GM23338 (cell line): Measurements from ENCODE around the gene RRAS2. TPM values are rescaled to one million over a fixed set of nuclear protein-coding genes. Genes with fewer than 3 reads are reported as not detected.

Source experiments
- ATAC-seq: fragments of 200-7000 bp; cut with Tn5 transposase; 3 replicates; pipeline ENCODE4 v1.9.1; 2020
- DNase-seq: peaks from one replicate; pipeline ENCODE4 v3.0.0-alpha.2; 2015; ENCODE audit warnings: low spot score
- H2AFZ ChIP-seq: fragments of 200-600 bp; sonication (generic); 2 replicates; pipeline ENCODE4 v1.8.0; 2016; ENCODE audit warnings: antibody characterized with exemption, mild to moderate bottlenecking, moderate library complexity
- H3F3A ChIP-seq: fragments of 200-600 bp; sonication (generic); replicated peaks from 2 replicates; pipeline ENCODE4 v1.8.0; 2017; ENCODE audit warnings: antibody characterized with exemption, mixed run types, low read depth
- H3K27ac ChIP-seq: fragments of 200-600 bp; sonication (generic); 2 replicates; pipeline ENCODE4 v1.6.1; 2016; ENCODE audit warnings: low read depth
- H3K27me3 ChIP-seq: fragments of 200-600 bp; sonication (generic); 2 replicates; pipeline ENCODE4 v1.8.0; 2016; ENCODE audit warnings: mild to moderate bottlenecking, mixed run types, moderate library complexity; ENCODE audit not compliant: insufficient read depth
- H3K36me3 ChIP-seq: fragments of 200-600 bp; sonication (generic); 2 replicates; pipeline ENCODE4 v1.8.0; 2016; ENCODE audit warnings: mild to moderate bottlenecking; ENCODE audit not compliant: insufficient read depth
- H3K4me1 ChIP-seq: fragments of 200-600 bp; sonication (generic); 2 replicates; pipeline ENCODE4 v1.8.0; 2016; ENCODE audit warnings: mild to moderate bottlenecking, moderate library complexity; ENCODE audit not compliant: insufficient read depth
- H3K4me2 ChIP-seq: fragments of 200-600 bp; sonication (generic); 2 replicates; pipeline ENCODE4 v1.7.1; 2017; ENCODE audit warnings: mixed run types
- H3K4me3 ChIP-seq: fragments of 200-600 bp; sonication (generic); 2 replicates; pipeline ENCODE4 v1.6.1; 2016; ENCODE audit warnings: mixed run types
- H3K79me2 ChIP-seq: fragments of 200-600 bp; sonication (generic); replicated peaks from 2 replicates; pipeline ENCODE4 v1.8.0; 2017; ENCODE audit warnings: mild to moderate bottlenecking; ENCODE audit not compliant: insufficient read depth
- H3K9me2 ChIP-seq: fragments of 200-600 bp; sonication (generic); 2 replicates; pipeline ENCODE4 v1.8.0; 2017; ENCODE audit not compliant: insufficient read depth
- H4K20me1 ChIP-seq: fragments of 200-600 bp; sonication (generic); replicated peaks from 2 replicates; pipeline ENCODE4 v1.8.0; 2017; ENCODE audit warnings: mild to moderate bottlenecking; ENCODE audit not compliant: insufficient read depth
- H3K27ac Mint-ChIP-seq: 2 replicates; pipeline ENCODE4 v1.8.0; 2020; ENCODE audit warnings: inconsistent platforms, mild to moderate bottlenecking, moderate library complexity, mixed read lengths
- H3K27me3 Mint-ChIP-seq: 3 replicates; pipeline ENCODE4 v1.8.0; 2022; ENCODE audit warnings: low read depth, mild to moderate bottlenecking, moderate library complexity, mixed read lengths, inconsistent platforms; ENCODE audit not compliant: insufficient read depth, poor library complexity
- H3K36me3 Mint-ChIP-seq: 3 replicates; pipeline ENCODE4 v1.8.0; 2021; ENCODE audit warnings: low read depth, mild to moderate bottlenecking, inconsistent platforms, moderate library complexity, mixed read lengths
- H3K4me1 Mint-ChIP-seq: 3 replicates; pipeline ENCODE4 v1.8.0; 2020; ENCODE audit warnings: mild to moderate bottlenecking, inconsistent platforms, mixed read lengths
- H3K4me3 Mint-ChIP-seq: 3 replicates; pipeline ENCODE4 v1.8.0; 2021; ENCODE audit warnings: moderate library complexity, mild to moderate bottlenecking, inconsistent platforms, mixed read lengths
- H3K9me3 Mint-ChIP-seq: 3 replicates; pipeline ENCODE4 v1.8.0; 2020; ENCODE audit warnings: moderate library complexity, mild to moderate bottlenecking, inconsistent platforms, mixed read lengths
- CREB1 ChIP-seq: fragments of 250-450 bp; sonication (Bioruptor Pico); IDR thresholded peaks from 2 replicates; pipeline ENCODE4 v1.5.0; 2020; ENCODE audit warnings: low read depth, mild to moderate bottlenecking, moderate library complexity
- CTCF ChIP-seq, 2 experiments: fragments of 200-600 bp in 1 of 2; sonication (generic) in 1 of 2; conservative IDR thresholded peaks; 2 replicates each; pipeline versions ENCODE4 v1.5.1 to v1.6.1; 2016 to 2017; ENCODE audit warnings: antibody characterized with exemption in 2 of 2, low read depth in 2 of 2, mild to moderate bottlenecking in 2 of 2, moderate library complexity in 1 of 2
- ETS1 ChIP-seq: IDR thresholded peaks from 2 replicates; pipeline ENCODE4 v1.6.1; 2016; ENCODE audit warnings: antibody characterized with exemption
- EZH2 ChIP-seq: fragments of 200-600 bp; sonication (generic); IDR thresholded peaks from one replicate; pipeline ENCODE4 v1.8.0; 2017; ENCODE audit warnings: antibody characterized with exemption, mild to moderate bottlenecking, low read depth; ENCODE audit not compliant: unreplicated experiment
- EZH2phosphoT487 ChIP-seq: fragments of 200-600 bp; sonication (generic); IDR thresholded peaks from one replicate; pipeline ENCODE4 v1.8.1; 2018; ENCODE audit warnings: antibody characterized with exemption; ENCODE audit not compliant: unreplicated experiment
- JUNB ChIP-seq: IDR thresholded peaks from one replicate; pipeline ENCODE4 v1.6.1; 2016; ENCODE audit warnings: antibody characterized with exemption; ENCODE audit not compliant: unreplicated experiment
- NANOG ChIP-seq: IDR thresholded peaks from 2 replicates; pipeline ENCODE4 v1.6.1; 2016; ENCODE audit warnings: antibody characterized with exemption, borderline replicate concordance
- POLR2AphosphoS5 ChIP-seq: IDR thresholded peaks from 2 replicates; pipeline ENCODE4 v1.6.1; 2016; ENCODE audit warnings: antibody characterized with exemption, low read depth
- REST ChIP-seq: IDR thresholded peaks from one replicate; pipeline ENCODE4 v1.6.1; 2018; ENCODE audit warnings: antibody characterized with exemption; ENCODE audit not compliant: unreplicated experiment
- STAT1 ChIP-seq: IDR thresholded peaks from one replicate; pipeline ENCODE4 v1.6.1; 2016; ENCODE audit warnings: antibody characterized with exemption; ENCODE audit not compliant: unreplicated experiment
- ZNF114 ChIP-seq: fragments of 250-450 bp; sonication (Bioruptor Pico); IDR thresholded peaks from 2 replicates; pipeline ENCODE4 v1.5.0; 2020; ENCODE audit warnings: mild to moderate bottlenecking, moderate library complexity
- ZNF331 ChIP-seq: fragments of 250-450 bp; sonication (Bioruptor Pico); IDR thresholded peaks from 2 replicates; pipeline ENCODE4 v1.5.0; 2020; ENCODE audit warnings: low read depth, mild to moderate bottlenecking, moderate library complexity
- ZNF462 ChIP-seq: fragments of 250-450 bp; sonication (Bioruptor Pico); IDR thresholded peaks from 2 replicates; pipeline ENCODE4 v1.5.0; 2020; ENCODE audit warnings: mild to moderate bottlenecking, moderate library complexity
- polyA plus RNA-seq: library from polyadenylated mRNA; unstranded; fragments of >200 nt; fragmentation: Nextera tagmentation; extraction: Ambion mirVana; gene quantifications from 2 replicates; pipeline ENCODE4 v1.2.1, GENCODE V29; 2016
- total RNA-seq: library from RNA; depleted of rRNA; stranded (reverse); fragments of >200 nt; shearing (Covaris generic); gene quantifications from 2 replicates; pipeline ENCODE4 v1.2.3, GENCODE V29; 2014

The RRAS2 gene
- total and polyA plus RNA-seq, 2 experiments from 2014 or later = 196 to 293 TPM

- no peak overlapping the region for H2AFZ ChIP-seq
- no peaks in the 10 kb centered on the region for H3K9me2 ChIP-seq
- H3F3A ChIP-seq = no peaks in the 10 kb centered on the region
- Mint-ChIP-seq H3K27me3 (peaks cover 4% of the 10 kb centered on the region), H3K9me3 (no peaks in the 10 kb centered on the region; the same call in 2 of the 3 replicates), H3K27ac (no peak overlapping the region), H3K36me3 (no peaks in the 10 kb centered on the region), H3K4me1 (peaks cover 16% of the 10 kb centered on the region), H3K4me3 (no peak overlapping the region)
- peaks cover under 1% of the 10 kb centered on the region; the same call in 1 of the 2 replicates for H3K27me3 ChIP-seq
- DNase-seq = no peak
- H3K36me3 ChIP-seq = no peaks in the 10 kb centered on the region
- no peak overlapping the region for H3K27ac ChIP-seq
- no peak for ATAC-seq
- H4K20me1 ChIP-seq = no peaks in the 10 kb centered on the region
- H3K4me1 ChIP-seq = peaks cover 9% of the 10 kb centered on the region
- H3K79me2 ChIP-seq = no peaks in the 10 kb centered on the region
- TF ChIP-seq REST (no peak), NANOG (no peak), EZH2phosphoT487 (no peak), ZNF462 (CRISPR knock-in tag) (no peak), CTCF (conservative IDR thresholded peaks at IDR 0.05; ENCODE audit: low read depth in 2 of 2) (no peak), EZH2 (no peak), CREB1 (CRISPR knock-in tag) (no peak), POLR2AphosphoS5 (no peak), ZNF114 (no peak), STAT1 (no peak), ZNF331 (CRISPR knock-in tag) (no peak), JUNB (no peak), ETS1 (no peak)
- H3K4me2 ChIP-seq = no peak overlapping the region
- no peak overlapping the region for H3K4me3 ChIP-seq
Observed at GRCh38 chr11:14373941-14374646, 15.1 kb upstream of the RRAS2 start.
